H4 (cell line): Measurements from ENCODE around the gene FDX2. TPM values are rescaled to one million over a fixed set of nuclear protein-coding genes. Genes with fewer than 3 reads are reported as not detected.
"Not testable (repeated sequence)": the region's sequence is repeated elsewhere in the genome, so short reads cannot be mapped to it uniquely, and the experiment has no call there.

Source experiments
- DNase-seq: peaks from one replicate; pipeline ENCODE4 v3.0.0-alpha.2; 2015; ENCODE audit warnings: low spot score
- total RNA-seq: library from RNA; depleted of rRNA; stranded (reverse); fragments of >200 nt; shearing (Covaris generic); gene quantifications from 2 replicates; pipeline ENCODE4 v1.2.3, GENCODE V29; 2014

The FDX2 gene
- total RNA-seq, 1 experiment from 2014 or later: 23.6 TPM

- DNase-seq: no peak
Measured at GRCh38 chr19:10284065-10284959, 31.5 kb downstream of the FDX2 start.

- DNase-seq: no peak
Measured at GRCh38 chr19:10283301-10284064, 32.3 kb downstream of the FDX2 start.

- not testable (repeated sequence) for DNase-seq
Measured at GRCh38 chr19:10282043-10282442, 33.8 kb downstream of the FDX2 start.

DNA sequence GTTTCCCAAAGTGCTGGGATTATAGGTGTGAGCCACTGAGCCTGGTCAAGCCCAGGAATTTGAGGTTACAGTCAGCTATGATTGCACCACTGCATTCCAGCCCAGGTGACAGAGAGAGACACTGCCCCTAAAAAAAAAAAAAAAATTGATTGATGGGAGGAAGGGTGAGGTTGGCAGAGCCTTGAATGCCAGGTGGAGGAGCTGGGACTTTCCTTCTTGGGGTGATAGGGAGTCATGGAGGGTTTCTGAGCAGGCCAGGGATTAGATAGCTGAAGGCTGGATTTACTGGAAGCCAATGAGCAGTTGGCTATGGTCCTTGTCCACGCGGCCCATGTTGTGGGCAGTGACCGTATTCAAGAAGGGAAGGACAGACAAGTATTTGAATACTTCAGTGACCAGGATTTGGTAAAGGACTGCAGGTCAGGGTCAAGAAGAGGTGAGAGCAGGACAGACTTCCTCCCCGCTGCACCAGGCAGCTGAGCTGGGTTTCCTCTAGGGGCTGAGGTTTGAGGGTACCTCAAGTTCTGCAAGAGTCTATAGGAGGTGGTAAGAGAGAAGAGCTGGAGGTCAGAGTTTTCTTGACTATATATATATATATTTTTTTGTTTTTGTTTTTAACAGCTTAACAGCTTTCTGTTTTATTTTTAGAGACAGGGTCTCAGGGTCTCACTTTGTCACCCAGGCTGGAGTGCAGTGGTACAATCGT, 35.9 kb downstream of the FDX2 start:
- no peak for DNase-seq

DNA sequence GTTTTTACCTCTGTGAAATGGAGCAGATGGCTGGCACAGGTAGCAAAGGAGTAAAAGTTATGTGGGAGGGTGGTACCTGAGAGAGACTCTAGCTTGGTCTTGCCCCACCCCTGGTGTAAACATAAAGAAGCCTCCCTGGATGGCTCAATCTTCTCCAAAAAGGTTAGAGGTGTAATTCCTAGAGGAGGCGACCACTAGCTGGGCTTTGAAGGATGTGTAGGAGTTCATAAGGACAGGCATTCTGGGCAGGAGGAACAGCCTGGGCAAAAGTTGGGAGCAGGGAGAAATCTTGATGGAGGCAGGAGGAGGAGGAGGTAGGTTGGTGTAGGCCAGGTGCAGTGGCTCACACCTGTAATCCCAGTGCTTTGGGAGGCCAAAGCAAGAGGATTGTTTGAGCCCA, 36.9 kb downstream of the FDX2 start:
- no peak for DNase-seq

GRCh38 chr19:10277795-10278589, 37.8 kb downstream of the FDX2 start:
- DNase-seq: no peak

GRCh38 chr19:10274589-10274988, 41.2 kb downstream of the FDX2 start:
- no peak for DNase-seq

DNA sequence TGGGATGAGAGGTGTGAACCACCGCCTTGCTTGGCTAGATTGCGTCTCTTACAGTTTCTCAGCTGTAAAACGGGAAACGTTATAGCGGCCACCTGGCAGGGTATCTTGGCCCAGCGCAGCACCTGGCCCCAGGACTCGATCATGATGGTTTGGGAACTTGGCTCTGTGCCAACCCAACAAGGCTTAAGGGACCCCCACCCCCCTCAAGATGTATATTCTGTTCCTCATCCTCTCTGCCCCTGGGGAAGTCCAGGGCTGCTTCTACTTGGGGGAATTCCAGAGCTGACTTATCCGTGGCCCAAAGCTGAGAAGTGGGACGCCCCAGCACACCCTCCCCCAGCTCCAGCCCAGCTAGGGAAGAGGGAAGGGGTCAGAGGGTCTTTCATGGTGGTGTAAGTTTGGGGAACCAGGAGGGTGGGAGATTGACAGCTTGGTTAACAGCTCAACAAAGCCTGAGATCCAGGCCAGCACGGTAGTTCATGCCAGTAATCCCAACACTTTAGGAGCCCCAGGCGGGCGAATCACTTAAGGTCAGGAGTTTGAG, 44.2 kb downstream of the FDX2 start:
- no peak for DNase-seq

- DNase-seq: no peak
Measured at GRCh38 chr19:10270616-10271394, 45.0 kb downstream of the FDX2 start, which contains the start of gene ICAM1. Gene ICAM1, plus strand, starts transcription at chr19:10271120. Its CDS starts 40 bp downstream, at chr19:10271160.

- DNase-seq: no peak
Measured at GRCh38 chr19:10270180-10270615, 45.6 kb downstream of the FDX2 start.

- DNase-seq: peak; percentile 49
Measured at GRCh38 chr19:10269333-10270179, 46.3 kb downstream of the FDX2 start.

- DNase-seq: no peak
Measured at GRCh38 chr19:10268071-10268470, 47.7 kb downstream of the FDX2 start.

DNA sequence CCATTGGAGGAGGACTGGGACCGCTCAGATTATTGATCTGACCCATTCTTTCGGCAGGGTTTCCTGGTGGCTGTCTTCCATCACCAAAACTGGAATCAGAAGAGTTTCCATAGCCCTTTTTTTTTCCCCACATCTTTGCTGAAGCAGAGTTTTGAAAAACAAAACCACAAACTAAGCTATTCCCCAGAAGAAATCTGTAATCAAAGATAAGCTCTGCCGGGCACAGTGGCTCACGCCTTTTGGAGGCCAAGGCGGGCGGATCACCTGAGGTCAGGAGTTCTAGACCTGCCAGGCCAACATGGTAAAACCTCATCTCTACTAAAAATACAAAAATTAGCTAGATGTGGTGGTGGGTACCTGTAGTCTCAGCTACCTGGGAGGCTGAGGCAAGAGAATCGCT, 49.1 kb downstream of the FDX2 start:
- no peak for DNase-seq

DNA sequence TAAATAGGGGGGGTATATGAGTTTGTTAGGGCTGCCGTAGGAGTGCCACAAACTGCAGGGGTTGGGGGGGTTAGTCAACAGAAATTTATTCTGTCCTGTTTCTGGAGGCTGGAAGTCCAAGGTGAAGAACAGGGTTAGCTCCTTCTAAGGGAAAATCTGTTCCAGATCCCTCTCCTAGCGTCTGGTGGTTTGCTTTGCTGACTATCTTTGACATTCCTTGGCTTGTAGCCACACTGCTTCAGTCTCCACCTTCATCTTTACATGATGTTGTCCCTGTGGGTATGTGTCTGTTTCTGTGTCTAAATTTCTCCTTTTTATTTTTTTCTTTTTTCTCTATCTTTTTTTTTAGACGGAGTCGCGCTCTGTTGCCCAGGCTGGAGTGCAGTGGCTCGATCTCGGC, 53.0 kb downstream of the FDX2 start:
- DNase-seq: peak; percentile 4

DNA sequence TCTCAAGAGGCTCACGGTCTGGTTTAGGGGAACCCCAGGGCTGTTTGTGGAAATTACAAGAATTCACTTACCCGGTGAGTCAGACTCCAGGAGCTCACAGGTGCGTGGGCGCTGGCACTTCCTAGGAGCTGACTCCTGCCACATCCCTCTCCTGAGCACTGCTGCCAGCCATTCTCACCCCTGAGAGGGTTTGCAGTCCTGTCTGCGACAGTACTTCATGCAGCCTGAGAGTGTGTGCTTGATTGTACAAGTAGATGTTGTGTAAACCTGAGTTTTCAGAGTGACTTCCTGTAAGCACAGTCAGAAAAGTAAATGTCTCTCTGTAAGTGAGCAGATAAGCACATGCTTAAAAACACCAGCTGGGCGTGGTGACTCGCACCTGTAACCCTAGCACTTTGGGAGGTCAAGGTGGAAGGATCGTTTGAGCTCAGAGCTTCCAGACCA, 55.7 kb downstream of the FDX2 start:
- no peak for DNase-seq
